ENCODE data around the gene MTRF1.
"Not testable (repeated sequence)": the region's sequence is repeated elsewhere in the genome, so short reads cannot be mapped to it uniquely, and the experiment has no call there.

The MTRF1 gene

GRCh38 chr13:41220401-41220800 lies 43.0 kb downstream of the MTRF1 start:
- DNase-seq, result no peak

GRCh38 chr13:41216160-41216559 lies 47.2 kb downstream of the MTRF1 start:
- no peak for DNase-seq

- DNase-seq, result no peak
Measured at GRCh38 chr13:41213919-41214318, 49.5 kb downstream of the MTRF1 start.

- no peak for DNase-seq
Measured at GRCh38 chr13:41213316-41213715, 50.1 kb downstream of the MTRF1 start.

- no peak for DNase-seq
Measured at GRCh38 chr13:41212881-41213280, 50.5 kb downstream of the MTRF1 start.

- no peak for DNase-seq
Measured at GRCh38 chr13:41211062-41211461, 52.3 kb downstream of the MTRF1 start.

- no peak for DNase-seq
Measured at GRCh38 chr13:41206467-41206866, 56.9 kb downstream of the MTRF1 start.

- no peak for DNase-seq
Measured at GRCh38 chr13:41203810-41204209, 59.6 kb downstream of the MTRF1 start.

- no peak for DNase-seq
Measured at GRCh38 chr13:41200126-41200525, 63.2 kb downstream of the MTRF1 start.

GRCh38 chr13:41199526-41199925 lies 63.9 kb downstream of the MTRF1 start:
- DNase-seq, result no peak

- DNase-seq, result no peak
Measured at GRCh38 chr13:41199079-41199478, 64.3 kb downstream of the MTRF1 start.

- DNase-seq, result no peak
Measured at GRCh38 chr13:41196620-41197019, 66.8 kb downstream of the MTRF1 start.

- DNase-seq, result no peak
Measured at GRCh38 chr13:41196011-41196410, 67.4 kb downstream of the MTRF1 start.

GRCh38 chr13:41193919-41194824 lies 69.2 kb downstream of the MTRF1 start, which contains the start of gene KBTBD7:
TSS of gene KBTBD7 (minus strand) at chr13:41194569. CDS start at chr13:41194257, 312 bp downstream.
- peak; percentile 96 for DNase-seq

- DNase-seq, result no peak
Measured at GRCh38 chr13:41193469-41193868, 69.9 kb downstream of the MTRF1 start.

GRCh38 chr13:41188584-41188983 lies 74.8 kb downstream of the MTRF1 start:
- no peak for DNase-seq

- no peak for DNase-seq
Measured at GRCh38 chr13:41186481-41186880, 76.9 kb downstream of the MTRF1 start.

- DNase-seq, result no peak
Measured at GRCh38 chr13:41182231-41182630, 81.1 kb downstream of the MTRF1 start.

- no peak for DNase-seq
Measured at GRCh38 chr13:41179593-41180250, 83.7 kb downstream of the MTRF1 start.

- DNase-seq, result no peak
Measured at GRCh38 chr13:41178040-41178439, 85.3 kb downstream of the MTRF1 start.

- DNase-seq, result no peak
Measured at GRCh38 chr13:41177616-41178015, 85.8 kb downstream of the MTRF1 start.

GRCh38 chr13:41175576-41175975 lies 87.8 kb downstream of the MTRF1 start:
- DNase-seq, result not testable (repeated sequence)

Measured in femur (tissue), 1 donor.